H1 (cell line): ENCODE measurements around the gene CASKIN2. TPM values are rescaled to one million over a fixed set of nuclear protein-coding genes. Genes with fewer than 3 reads are reported as not detected.

ENCODE experiments used
- GABPA ChIP-seq: IDR thresholded peaks from 2 replicates; pipeline ENCODE4 v1.6.1; 2011; ENCODE audit warnings: mild to moderate bottlenecking, low read length, moderate library complexity, borderline replicate concordance; ENCODE audit not compliant: insufficient read depth
- TCF12 ChIP-seq: IDR thresholded peaks from 2 replicates; pipeline ENCODE4 v1.6.1; 2011; ENCODE audit warnings: low read depth, mild to moderate bottlenecking, low read length
- polyA plus RNA-seq, 7 experiments: library from polyadenylated mRNA; depleted of rRNA in 3 of 7; stranded (reverse) in 5 of 7; unstranded in 2 of 7; fragments of >200 nt in 5 of 7; fragments of 200-250 nt in 2 of 7; gene quantifications; 1 replicate in 5 of 7; 2 replicates in 1 of 7; 4 replicates in 1 of 7; pipeline versions ENCODE4 v1.2.1 to v1.2.3, GENCODE V29; 2011 to 2013; ENCODE audit warnings: missing spikeins in 2 of 7, mixed read lengths in 2 of 7
- total RNA-seq: library from RNA; stranded (reverse); fragmentation: NEBNext Ultra II Directional; extraction: Animal tissue kit (Norgen Biotek cat#: 25700); gene quantifications from 2 replicates; pipeline ENCODE4 v1.2.1, GENCODE V29; 2021

Gene CASKIN2
- total and polyA plus RNA-seq, 2 of the 8 experiments (the other 6 are each of a cell fraction or from before 2014, with no cell fraction given), result 6.7 to 32.3 TPM

GRCh38 chr17:75503976-75504346 is 11.4 kb downstream of the CASKIN2 start (continued):
- TF ChIP-seq GABPA (no peak), TCF12 (no peak)
- TF ChIP-seq, all 59 proteins: peak for 0
